ENCODE data around the gene FSD1L.

DNA sequence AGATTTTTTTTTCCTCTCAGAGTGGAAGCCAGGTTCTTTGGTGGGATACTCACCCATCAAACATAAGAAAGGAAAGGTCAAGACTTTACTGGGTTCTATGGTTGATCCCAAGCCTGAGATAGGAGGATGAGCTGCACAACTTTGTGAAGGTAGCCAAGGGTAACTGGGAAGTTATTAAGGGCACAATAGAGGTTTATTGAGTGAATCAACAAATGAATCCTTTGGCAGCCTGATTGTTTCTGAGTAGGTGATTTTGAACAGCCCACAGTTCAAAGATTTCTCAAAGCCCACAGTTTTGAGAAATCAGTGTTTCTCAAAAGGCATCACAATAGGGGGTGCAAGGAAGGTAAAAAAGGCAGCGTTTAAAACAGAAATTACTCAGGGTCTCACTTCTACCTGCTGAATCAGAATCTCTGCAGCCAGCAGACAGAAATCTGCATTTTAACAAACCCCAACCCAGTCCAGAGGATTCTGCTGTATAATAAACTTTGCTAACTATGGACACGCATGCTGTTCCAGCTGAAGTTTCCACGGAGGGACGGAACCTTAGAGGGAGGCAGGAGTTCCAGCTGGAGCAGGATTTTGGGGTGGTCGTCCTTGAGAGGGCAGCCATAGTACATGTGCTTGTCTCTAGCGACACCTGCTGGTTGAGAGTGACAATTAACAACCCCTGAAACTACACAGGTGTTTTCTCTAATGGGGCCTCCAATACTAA is 32.7 kb upstream of the FSD1L start:
- TF ChIP-seq CHD4 (IDR thresholded peaks at IDR 0.05; ENCODE audit: borderline replicate concordance) = no peak
- TF ChIP-seq CBX2 (IDR thresholded peaks at IDR 0.05; ENCODE audit: borderline replicate concordance, low read depth) = no peak
- TF ChIP-seq CTCF (IDR thresholded peaks at IDR 0.05) = peak; percentile 95
- no peak for TF ChIP-seq POLR2A (IDR thresholded peaks at IDR 0.05; ENCODE audit: low read length)
- no peak for TF ChIP-seq EP300 (IDR thresholded peaks at IDR 0.05)
- no peak for TF ChIP-seq MAFK (IDR thresholded peaks at IDR 0.05; ENCODE audit: partially characterized antibody)
- TF ChIP-seq REST (IDR thresholded peaks at IDR 0.05) = no peak
